GM12878 (cell line): ENCODE measurements around the gene NUAK2. TPM values are rescaled to one million over a fixed set of nuclear protein-coding genes. Genes with fewer than 3 reads are reported as not detected.

ENCODE experiments used
- BCL3 ChIP-seq: IDR thresholded peaks from 2 replicates; pipeline ENCODE4 v1.6.1; 2011; ENCODE audit warnings: borderline replicate concordance, low read depth, mild to moderate bottlenecking, moderate library complexity, low read length; ENCODE audit not compliant: insufficient read depth, poor library complexity, severe bottlenecking
- CEBPB ChIP-seq, 2 experiments: fragments of 150-350 bp in 1 of 2; IDR thresholded peaks; 2 replicates each; pipeline ENCODE4 v1.6.1; 2012 to 2014; ENCODE audit warnings: low read depth in 2 of 2, low read length in 2 of 2, borderline replicate concordance in 1 of 2, inconsistent platforms in 1 of 2
- CREM ChIP-seq: IDR thresholded peaks from 2 replicates; pipeline ENCODE4 v1.6.1; 2014; ENCODE audit warnings: antibody characterized with exemption, low read depth
- EED ChIP-seq: sonication (generic); IDR thresholded peaks from 2 replicates; pipeline ENCODE4 v1.6.1; 2016; ENCODE audit warnings: antibody characterized with exemption, low read depth
- JUNB ChIP-seq: IDR thresholded peaks from 2 replicates; pipeline ENCODE4 v1.6.1; 2016; ENCODE audit warnings: antibody characterized with exemption, mild to moderate bottlenecking
- KDM1A ChIP-seq: fragments of 200-600 bp; sonication (generic); IDR thresholded peaks from 2 replicates; pipeline ENCODE4 v1.6.1; 2016; ENCODE audit warnings: borderline replicate concordance
- MEF2A ChIP-seq: IDR thresholded peaks from 2 replicates; pipeline ENCODE4 v1.6.1; 2011; ENCODE audit warnings: low read depth, mild to moderate bottlenecking, low read length, moderate library complexity; ENCODE audit not compliant: insufficient read depth
- NKRF ChIP-seq: fragments of 450-650 bp; conservative IDR thresholded peaks from 2 replicates; pipeline ENCODE4 v1.6.1; 2017; ENCODE audit warnings: mild to moderate bottlenecking, moderate library complexity
- RAD51 ChIP-seq: fragments of 450-650 bp; IDR thresholded peaks from 2 replicates; pipeline ENCODE4 v1.6.1; 2016; ENCODE audit warnings: moderate library complexity, mild to moderate bottlenecking, inconsistent platforms
- RB1 ChIP-seq: fragments of 450-650 bp; formaldehyde crosslinking; IDR thresholded peaks from 2 replicates; pipeline ENCODE4 v1.6.1; 2017; ENCODE audit warnings: mild to moderate bottlenecking, borderline replicate concordance
- RELA ChIP-seq: fragments of 450-650 bp; IDR thresholded peaks from 2 replicates; pipeline ENCODE4 v1.8.0; 2014; ENCODE audit warnings: borderline replicate concordance; ENCODE audit not compliant: partially characterized antibody
- RELB ChIP-seq: fragments of 450-650 bp; IDR thresholded peaks from 2 replicates; pipeline ENCODE4 v1.6.1; 2017; ENCODE audit warnings: low read depth, mild to moderate bottlenecking, moderate library complexity
- SIX5 ChIP-seq: IDR thresholded peaks from 2 replicates; pipeline ENCODE4 v1.6.1; 2011; ENCODE audit warnings: mild to moderate bottlenecking, low read depth, low read length, moderate library complexity; ENCODE audit not compliant: severe bottlenecking
- SREBF2 ChIP-seq: IDR thresholded peaks from 2 replicates; pipeline ENCODE4 v1.6.1; 2012; ENCODE audit warnings: mild to moderate bottlenecking, low read length
- TAF1 ChIP-seq: IDR thresholded peaks from 2 replicates; pipeline ENCODE4 v1.6.1; 2011; ENCODE audit warnings: mild to moderate bottlenecking, low read depth, low read length, borderline replicate concordance
- TARDBP ChIP-seq: IDR thresholded peaks from 2 replicates; pipeline ENCODE4 v1.6.1; 2016; ENCODE audit warnings: borderline replicate concordance
- USF1 ChIP-seq: IDR thresholded peaks from 2 replicates; pipeline ENCODE4 v1.6.1; 2011; ENCODE audit warnings: borderline replicate concordance, low read depth, mild to moderate bottlenecking, moderate library complexity, mixed read lengths, low read length; ENCODE audit not compliant: insufficient read depth; ENCODE audit errors: extremely low read length
- ZBTB40 ChIP-seq: fragments of 450-650 bp; IDR thresholded peaks from 2 replicates; pipeline ENCODE4 v1.6.1; 2016; ENCODE audit warnings: mild to moderate bottlenecking, moderate library complexity, borderline replicate concordance
- ZNF274 ChIP-seq: IDR thresholded peaks from one replicate; pipeline ENCODE4 v1.8.0; 2011; ENCODE audit not compliant: insufficient read length, insufficient read depth
- polyA plus RNA-seq, 11 experiments: library from polyadenylated mRNA; depleted of rRNA in 4 of 11; unstranded in 6 of 11; stranded (reverse) in 5 of 11; fragments of >200 nt; fragmentation: Nextera tagmentation in 4 of 11; fragmentation: Illumina TruSeq in 1 of 11; extraction: Ambion mirVana in 4 of 11; extraction: Trizol in 1 of 11; gene quantifications; 1 replicate in 1 of 11; 2 replicates in 10 of 11; pipeline versions ENCODE4 v1.2.1 to v1.2.3, GENCODE V29; 2011 to 2016; ENCODE audit warnings: inconsistent platforms in 2 of 11, missing spikeins in 2 of 11, low read depth in 1 of 11
- total RNA-seq, 4 experiments: library from RNA; depleted of rRNA in 3 of 4; stranded (reverse); fragments of >200 nt in 3 of 4; fragmentation: Illumina TruSeq in 1 of 4; extraction: Trizol in 1 of 4; gene quantifications; 2 replicates each; pipeline versions ENCODE4 v1.2.1 to v1.2.3, GENCODE V29; 2013 to 2021

NUAK2 gene
- total and polyA plus RNA-seq, 10 of the 15 experiments (the other 5 are each of a cell fraction or from before 2014, with no cell fraction given): 0.27 to 3.0 (median 1.2) TPM

- TF ChIP-seq RELB (no peak), TAF1 (no peak), BCL3 (no peak), USF1 (peak; percentile 56), SIX5 (no peak), ZBTB40 (no peak), SREBF2 (no peak), TARDBP (no peak), NKRF (peak; percentile 59; the same call in 1 of the 2 replicates), EED (peak; percentile 10; the same call in 1 of the 2 replicates), CEBPB (IDR thresholded peaks at IDR 0.05; ENCODE audit: borderline replicate concordance in 1 of 2, low read depth in 2 of 2, low read length in 2 of 2) (no peak), JUNB (no peak), RB1 (peak; percentile 62; the same call in 1 of the 2 replicates), RELA (no peak), CREM (no peak), MEF2A (no peak), KDM1A (no peak), RAD51 (peak; percentile 45; the same call in 1 of the 2 replicates), ZNF274 (no peak)
These were observed at the start of gene NUAK2 (continued) for GRCh38 chr1:205321162-205321958.
